Endothelial cell of umbilical vein (primary cell): ENCODE measurements around the gene BARX1. TPM values are rescaled to one million over a fixed set of nuclear protein-coding genes. Genes with fewer than 3 reads are reported as not detected.

Experiments
- BruUV-seq: library from RNA; stranded (reverse); fragments of 400-500 nt; replicated peaks from 2 replicates; lab custom pipeline; 2021; lab: Mats Ljungman, UMichigan
- CTCF ChIA-PET: fragments of 300-600, 350-600 bp; sonication (Branson Sonifier 250); formaldehyde crosslinking; loops from one replicate; lab custom pipeline; 2021; ENCODE audit warnings: antibody characterized with exemption, inconsistent platforms; lab: Charles Lee
- POLR2A ChIA-PET: fragments of 300-600, 350-600 bp; sonication (Branson Sonifier 250); formaldehyde crosslinking; loops from one replicate; lab custom pipeline; 2021; ENCODE audit warnings: antibody characterized with exemption, inconsistent platforms; lab: Charles Lee
- DNase-seq: peaks from one replicate; pipeline ENCODE4 v3.0.0-alpha.2; 2011; ENCODE audit warnings: low read depth, low spot score
- FAIRE-seq: peaks from 2 replicates; lab custom pipeline; 2011; peaks lifted over from hg19 to GRCh38; lab: Jason Lieb, UNC
- H2AFZ ChIP-seq: 2 replicates; pipeline ENCODE4 v1.6.0; 2012; ENCODE audit warnings: low read depth, low read length, control low read depth, inconsistent platforms
- H3K27ac ChIP-seq: 2 replicates; pipeline ENCODE4 v1.5.1; 2011; ENCODE audit warnings: low read depth, mild to moderate bottlenecking, control low read depth, low read length, moderate library complexity; ENCODE audit not compliant: insufficient read depth
- H3K27me3 ChIP-seq, 2 experiments: 2 replicates each; pipeline versions ENCODE4 v1.6.0 to v1.6.1; 2011; ENCODE audit warnings: low read length in 2 of 2, mixed read lengths in 1 of 2; ENCODE audit not compliant: control insufficient read depth in 2 of 2, insufficient read depth in 2 of 2
- H3K36me3 ChIP-seq, 2 experiments: 2 replicates in 1 of 2; 3 replicates in 1 of 2; pipeline ENCODE4 v1.5.1; 2011; ENCODE audit warnings: low read length in 2 of 2, mild to moderate bottlenecking in 1 of 2, moderate library complexity in 1 of 2; ENCODE audit not compliant: control insufficient read depth in 2 of 2, insufficient read depth in 2 of 2; ENCODE audit errors: extremely low read depth in 1 of 2
- H3K4me1 ChIP-seq: 3 replicates; pipeline ENCODE4 v1.5.1; 2011; ENCODE audit warnings: mild to moderate bottlenecking, low read length; ENCODE audit not compliant: control insufficient read depth, insufficient read depth; ENCODE audit errors: extremely low read depth
- H3K4me2 ChIP-seq: 2 replicates; pipeline ENCODE4 v1.6.1; 2011; ENCODE audit warnings: low read length, control low read depth, mixed read lengths; ENCODE audit not compliant: insufficient read depth
- H3K4me3 ChIP-seq, 3 experiments: fragments of 200-600 bp in 1 of 3; sonication (generic), shearing (Covaris generic) in 1 of 3; replicated peaks in 1 of 3; 2 replicates each; pipeline ENCODE4 v1.5.1; 2011 to 2016; ENCODE audit warnings: control low read depth in 3 of 3, low read length in 3 of 3, mild to moderate bottlenecking in 2 of 3, inconsistent platforms in 1 of 3, low read depth in 1 of 3, moderate library complexity in 1 of 3; ENCODE audit not compliant: insufficient read depth in 1 of 3
- H3K79me2 ChIP-seq: 2 replicates; pipeline ENCODE4 v1.6.0; 2012; ENCODE audit warnings: low read length, inconsistent platforms; ENCODE audit not compliant: control insufficient read depth, insufficient read depth
- H3K9ac ChIP-seq: replicated peaks from 2 replicates; pipeline ENCODE3; 2011; ENCODE audit warnings: low read length, control low read depth; ENCODE audit not compliant: insufficient read depth; ENCODE audit errors: extremely low read depth
- H3K9me1 ChIP-seq: replicated peaks from 3 replicates; pipeline ENCODE4 v1.6.0; 2011; ENCODE audit warnings: mild to moderate bottlenecking, low read length; ENCODE audit not compliant: control insufficient read depth, insufficient read depth; ENCODE audit errors: extremely low read depth
- H3K9me3 ChIP-seq: replicated peaks from 2 replicates; pipeline ENCODE4 v1.5.1; 2012; ENCODE audit warnings: low read length, inconsistent platforms; ENCODE audit not compliant: control insufficient read depth, insufficient read depth
- H4K20me1 ChIP-seq: replicated peaks from 2 replicates; pipeline ENCODE3; 2011; ENCODE audit warnings: mild to moderate bottlenecking, low read length; ENCODE audit not compliant: control insufficient read depth, insufficient read depth; ENCODE audit errors: extremely low read depth
- CTCF ChIP-seq, 2 donors: IDR thresholded peaks; 1 replicate in 1 of 2; 2 replicates in 1 of 2; pipeline ENCODE4 v1.5.1; 2011; ENCODE audit warnings: low read length in 2 of 2, mild to moderate bottlenecking in 2 of 2, moderate library complexity in 2 of 2, control low read depth in 1 of 2, inconsistent platforms in 1 of 2, low read depth in 1 of 2; ENCODE audit not compliant: insufficient read depth in 1 of 2; ENCODE audit errors: extremely low read depth in 1 of 2
- EZH2 ChIP-seq: IDR thresholded peaks from 2 replicates; pipeline ENCODE4 v1.6.1; 2012; ENCODE audit warnings: borderline replicate concordance, low read depth, mild to moderate bottlenecking, moderate library complexity, low read length, inconsistent platforms; ENCODE audit not compliant: severe bottlenecking
- FOS ChIP-seq: IDR thresholded peaks from 2 replicates; pipeline ENCODE4 v1.6.1; 2011; ENCODE audit warnings: mild to moderate bottlenecking, low read length, moderate library complexity, borderline replicate concordance; ENCODE audit not compliant: insufficient read depth
- GATA2 ChIP-seq: IDR thresholded peaks from 2 replicates; pipeline ENCODE4 v1.7.0; 2011; ENCODE audit warnings: low read depth, mild to moderate bottlenecking, moderate library complexity, mixed read lengths, low read length; ENCODE audit not compliant: insufficient read length, insufficient read depth
- JUN ChIP-seq: IDR thresholded peaks from 2 replicates; pipeline ENCODE4 v1.6.1; 2011; ENCODE audit warnings: borderline replicate concordance, low read depth; ENCODE audit not compliant: insufficient read length, insufficient read depth
- MAX ChIP-seq: IDR thresholded peaks from 2 replicates; pipeline ENCODE4 v1.6.1; 2011; ENCODE audit not compliant: insufficient read depth, insufficient read length
- MYC ChIP-seq: IDR thresholded peaks from one replicate; pipeline ENCODE4 v1.6.1; 2011; ENCODE audit warnings: mild to moderate bottlenecking, low read depth, low read length
- POLR2A ChIP-seq: IDR thresholded peaks from 2 replicates; pipeline ENCODE4 v1.6.1; 2012; ENCODE audit warnings: low read depth, mild to moderate bottlenecking, control low read depth, low read length
- POLR2AphosphoS5 ChIP-seq: IDR thresholded peaks from 2 replicates; pipeline ENCODE4 v1.6.1; 2012; ENCODE audit warnings: low read depth, mild to moderate bottlenecking, control low read depth, low read length, moderate library complexity; ENCODE audit not compliant: insufficient read depth
- dilution Hi-C: fragments of 300-500 bp; cut with MboI; formaldehyde crosslinking; loops from one replicate; pipeline ENCODE4 v1.15.0; 2019; ENCODE audit warnings: low sequenced_read_pairs; ENCODE audit not compliant: extremely low pct_ligation_motif_present
- intact Hi-C: fragments of 100-400 bp; cut with micrococcal nuclease; formaldehyde crosslinking; loops from one replicate; pipeline ENCODE4 v1.10.0; 2022
- polyA plus RNA-seq, 4 experiments: library from polyadenylated mRNA; depleted of rRNA in 3 of 4; stranded (reverse) in 3 of 4; unstranded in 1 of 4; fragments of >200 nt; gene quantifications; 2 replicates each; pipeline versions ENCODE4 v1.2.1 to v1.2.3, GENCODE V29; 2011 to 2012; ENCODE audit warnings: missing spikeins in 1 of 4
- total RNA-seq: library from RNA; stranded (reverse); gene quantifications from 2 replicates; pipeline ENCODE4 v1.2.3, GENCODE V29; 2021

Gene BARX1
- total and polyA plus RNA-seq, 2 donors (not counting 3 experiments of a cell fraction or from before 2014, with no cell fraction given) = not detected

GRCh38 chr9:93996367-93996766, 41.2 kb upstream of the BARX1 start:
- no peak for FAIRE-seq
- no peak overlapping the region for H2AFZ ChIP-seq
- H3K4me1 ChIP-seq = no peaks in the 10 kb centered on the region
- H4K20me1 ChIP-seq = no peaks in the 10 kb centered on the region
- H3K9me3 ChIP-seq = no peaks in the 10 kb centered on the region
- peaks cover 9 to 16% of the 10 kb centered on the region in 2 experiments for H3K27me3 ChIP-seq
- no TSS peak for BruUV-seq
- intact Hi-C loops = no loop called here
- CTCF ChIA-PET = no interaction called here
- H3K79me2 ChIP-seq = no peaks in the 10 kb centered on the region
- dilution Hi-C loops = no loop called here
- no peaks in the 10 kb centered on the region for H3K9me1 ChIP-seq
- TF ChIP-seq POLR2AphosphoS5 = no peak
- no peak for TF ChIP-seq FOS
- no peak for TF ChIP-seq CTCF (IDR thresholded peaks at IDR 0.05; ENCODE audit: extremely low read depth in 1 of 2, insufficient read depth in 1 of 2, low read depth in 1 of 2, low read length in 2 of 2)
- no peak for TF ChIP-seq MAX
- TF ChIP-seq GATA2 = no peak
- TF ChIP-seq POLR2A = no peak
- no peak for TF ChIP-seq JUN
- no peak for TF ChIP-seq EZH2
- TF ChIP-seq MYC = no peak
- no peak overlapping the region for H3K4me2 ChIP-seq
- H3K4me3 ChIP-seq = no peak overlapping the region
- no peak overlapping the region for H3K27ac ChIP-seq
- no peaks in the 10 kb centered on the region for H3K36me3 ChIP-seq
- POLR2A ChIA-PET = no interaction called here
- no peak for DNase-seq
- no peak overlapping the region for H3K9ac ChIP-seq
